ENCODE results near the gene TRIM71.
"Not testable (repeated sequence)": the region's sequence is repeated elsewhere in the genome, so short reads cannot be mapped to it uniquely, and the experiment has no call there.

TRIM71 gene

GRCh38 chr3:32842987-32843386, 25.2 kb downstream of the TRIM71 start:
- no peak for DNase-seq (ENCODE audit: low read depth)

DNA sequence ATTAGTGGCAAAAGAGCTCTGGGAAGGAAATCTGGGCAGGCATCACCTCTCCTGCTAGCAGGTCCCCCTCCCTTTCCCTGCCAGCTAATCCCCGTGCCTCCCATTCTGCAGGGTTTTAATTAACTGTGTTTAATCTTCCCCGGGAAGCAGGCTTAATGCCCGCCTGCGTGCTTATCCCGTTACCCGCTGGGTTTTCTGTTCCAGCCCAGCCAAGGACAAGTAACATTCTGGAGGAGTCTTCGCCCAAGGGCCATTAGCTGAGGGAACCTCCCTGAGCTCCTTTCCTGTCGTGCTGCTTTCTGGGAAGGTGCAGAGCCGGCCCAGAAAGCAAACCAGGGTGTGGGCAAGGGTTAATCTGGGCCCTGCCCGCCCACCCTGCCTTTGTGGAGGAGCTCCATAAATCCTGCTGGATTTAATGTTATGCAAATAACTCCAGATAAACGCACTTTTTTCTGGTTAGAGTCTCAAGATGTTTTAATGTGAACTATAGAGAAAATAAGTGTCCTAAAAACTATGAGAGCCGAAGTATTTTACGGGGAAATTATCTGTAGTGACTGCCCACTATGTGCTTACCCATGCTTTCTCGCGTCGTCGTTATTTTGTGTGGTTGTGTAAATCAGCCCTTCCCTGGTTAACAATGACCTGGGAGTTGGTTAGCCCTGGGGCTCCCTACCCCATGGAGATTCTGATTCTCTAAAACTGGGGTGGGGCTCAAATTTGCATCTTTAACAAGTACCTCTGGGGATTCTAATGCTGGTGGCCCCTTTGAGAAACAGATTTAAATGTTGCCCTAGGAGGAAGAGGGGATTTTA, 25.9 kb downstream of the TRIM71 start:
- DNase-seq (ENCODE audit: low read depth) = no peak

DNA sequence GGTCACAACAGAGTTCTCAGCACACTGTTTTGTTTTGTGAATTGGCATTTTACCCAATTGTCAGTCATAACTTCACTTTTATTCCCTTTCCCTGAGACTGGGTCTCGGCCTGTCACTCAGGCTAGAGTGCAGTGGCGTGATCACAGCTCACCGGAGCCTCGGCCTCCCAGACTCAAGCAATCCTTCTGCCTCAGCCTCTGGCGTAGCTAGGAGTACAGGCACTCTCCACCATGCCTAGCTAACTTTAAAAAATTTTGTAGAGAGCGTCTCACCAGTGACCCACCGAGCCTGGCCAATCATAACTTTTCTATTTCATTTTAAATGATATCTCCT, 26.5 kb downstream of the TRIM71 start:
- DNase-seq (ENCODE audit: low read depth) = no peak

- DNase-seq (ENCODE audit: low read depth) = no peak
Measured at GRCh38 chr3:32844914-32845313, 27.1 kb downstream of the TRIM71 start.

GRCh38 chr3:32845546-32845945, 27.7 kb downstream of the TRIM71 start:
- DNase-seq (ENCODE audit: low read depth) = not testable (repeated sequence)

- DNase-seq (ENCODE audit: low read depth) = not testable (repeated sequence)
Measured at GRCh38 chr3:32847045-32847444, 29.2 kb downstream of the TRIM71 start.

DNA sequence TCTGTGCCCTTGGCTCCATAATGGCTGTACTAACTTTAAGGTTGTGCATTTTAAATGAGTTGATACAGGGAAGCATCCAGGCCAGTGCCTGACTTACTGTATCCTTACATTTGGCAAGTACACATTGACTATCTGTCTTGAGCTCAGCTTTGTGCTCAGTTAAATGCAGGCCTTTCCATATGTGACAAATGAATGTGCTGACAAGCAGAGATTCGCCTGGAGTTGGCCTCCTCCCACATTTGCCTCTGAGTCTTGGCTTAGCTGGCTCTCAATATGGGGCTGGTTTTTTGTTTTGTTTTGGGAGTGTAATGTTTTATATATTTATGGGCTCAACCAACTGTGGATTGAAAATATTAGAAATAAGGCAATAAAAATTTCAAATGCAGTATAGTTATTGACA, 29.7 kb downstream of the TRIM71 start:
- no peak for DNase-seq (ENCODE audit: low read depth)

DNA sequence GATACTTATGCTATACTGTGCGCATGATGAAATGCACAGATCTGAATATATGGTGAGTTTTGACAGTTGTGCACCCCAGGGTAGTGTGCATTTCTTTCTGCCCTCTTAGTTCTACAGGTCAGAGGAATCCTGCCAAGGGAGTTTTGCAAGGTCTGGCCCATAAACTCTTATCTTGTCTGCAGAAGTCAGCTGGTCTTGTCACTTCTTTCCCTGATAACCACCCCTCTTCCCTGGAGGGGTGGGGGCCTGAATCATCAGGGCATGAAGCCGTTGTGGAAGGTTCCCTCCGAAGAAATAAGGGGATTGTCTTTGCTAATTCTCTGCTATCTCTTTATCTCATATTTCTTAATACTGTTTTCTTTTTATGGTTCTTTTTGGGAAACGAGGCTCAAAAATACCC, 30.4 kb downstream of the TRIM71 start:
- DNase-seq (ENCODE audit: low read depth) = no peak

GRCh38 chr3:32849046-32849445, 31.2 kb downstream of the TRIM71 start:
- DNase-seq (ENCODE audit: low read depth) = no peak

- DNase-seq (ENCODE audit: low read depth) = no peak
Measured at GRCh38 chr3:32850226-32850625, 32.4 kb downstream of the TRIM71 start.

DNA sequence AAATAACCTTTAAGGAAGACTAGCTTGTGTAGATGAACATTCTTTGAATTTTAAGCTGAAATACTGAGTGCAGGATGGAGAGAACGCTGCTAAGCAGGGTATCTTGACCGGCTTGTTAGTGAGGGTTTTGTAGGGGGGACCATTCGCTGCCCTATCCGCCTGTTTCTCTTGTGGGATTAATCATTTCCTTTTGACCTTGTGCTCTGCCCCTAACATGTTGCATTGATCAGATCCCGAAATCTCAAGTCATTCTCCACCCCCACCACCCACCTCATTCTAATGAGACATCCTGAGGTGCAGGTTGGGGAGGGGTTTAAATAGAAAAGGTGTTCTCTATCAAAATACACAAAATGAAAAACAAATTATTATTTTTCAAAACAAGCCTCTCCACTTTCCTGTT, 32.8 kb downstream of the TRIM71 start:
- DNase-seq (ENCODE audit: low read depth) = no peak

DNA sequence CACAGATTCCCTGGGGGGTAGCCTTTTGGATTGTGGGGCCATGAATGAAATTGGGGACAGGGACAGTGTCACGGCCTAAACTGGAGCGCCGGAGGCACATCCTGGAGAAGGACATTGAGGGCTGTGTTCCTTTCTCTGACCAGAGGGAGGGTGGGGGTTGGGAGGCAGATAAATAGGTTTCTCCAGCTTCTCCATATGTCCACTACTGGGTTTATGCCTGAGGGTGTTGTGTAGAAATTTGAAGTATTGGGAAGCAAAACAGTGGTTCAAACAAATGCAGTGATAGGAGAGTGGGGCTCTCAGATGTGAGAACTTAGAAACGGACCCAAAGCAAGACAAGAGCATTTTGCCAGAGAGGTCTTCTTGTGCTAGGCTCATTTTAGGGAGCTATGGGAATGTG, 34.3 kb downstream of the TRIM71 start:
- DNase-seq (ENCODE audit: low read depth) = no peak

DNA sequence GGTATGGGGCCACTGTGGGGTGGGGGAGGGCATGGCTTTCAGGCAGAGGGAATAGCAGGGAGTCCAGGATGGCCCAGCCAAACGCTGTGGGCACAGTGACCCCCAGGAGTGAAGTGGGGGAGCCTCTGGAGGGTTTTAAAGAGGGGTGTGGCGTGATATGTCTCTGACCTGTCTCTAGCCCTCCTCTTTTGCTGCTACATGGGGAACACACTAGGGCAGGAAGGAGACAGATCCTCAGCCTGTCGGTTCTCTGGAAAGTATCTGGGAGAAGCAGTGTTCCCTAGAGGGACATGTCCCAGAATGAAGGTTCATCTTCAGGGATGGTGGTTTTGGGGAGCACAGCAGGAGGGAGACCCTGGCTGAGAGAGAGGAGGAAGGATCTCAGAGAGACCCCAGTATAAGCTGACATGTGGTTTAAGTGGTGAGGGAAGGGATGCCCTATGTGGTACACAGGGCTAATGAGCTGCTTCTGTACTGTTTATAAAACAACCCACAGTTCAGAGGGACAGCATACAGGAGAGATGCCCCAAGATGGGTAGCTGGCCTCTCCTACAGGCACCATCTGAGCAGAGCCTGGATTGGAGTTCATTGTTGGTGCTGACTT, 37.7 kb downstream of the TRIM71 start:
- no peak for DNase-seq (ENCODE audit: low read depth)

DNA sequence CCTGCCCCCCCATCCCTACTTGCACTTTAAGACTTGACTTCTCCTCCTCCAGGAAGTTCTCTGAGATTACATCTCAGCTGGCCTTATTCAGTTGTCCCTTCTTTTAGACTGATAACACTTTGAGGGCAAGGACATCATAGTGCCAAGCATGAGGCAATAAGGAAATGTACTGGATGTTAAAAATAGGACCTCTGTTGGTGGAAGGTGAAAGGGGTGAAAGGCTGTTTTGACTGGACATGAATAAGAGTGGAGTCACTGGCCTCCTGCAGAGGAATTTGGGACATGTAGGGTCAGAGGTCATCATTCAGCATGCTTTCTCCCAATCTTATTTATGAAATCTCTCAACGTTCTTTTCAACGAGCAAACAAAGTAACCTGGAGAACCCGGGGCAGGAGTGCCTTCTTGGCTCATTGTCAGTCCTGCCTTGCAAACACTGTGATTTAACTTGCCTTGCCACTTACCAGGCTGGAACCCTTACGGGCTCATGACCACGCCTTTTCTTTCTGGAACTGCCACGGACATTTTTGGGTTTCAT, 38.6 kb downstream of the TRIM71 start:
- DNase-seq (ENCODE audit: low read depth) = no peak

GRCh38 chr3:32856901-32857507, 39.2 kb downstream of the TRIM71 start:
- no peak for DNase-seq (ENCODE audit: low read depth)

- DNase-seq (ENCODE audit: low read depth) = no peak
Measured at GRCh38 chr3:32857921-32858320, 40.1 kb downstream of the TRIM71 start.

GRCh38 chr3:32859604-32860237, 41.9 kb downstream of the TRIM71 start:
- no peak for DNase-seq (ENCODE audit: low read depth)

DNA sequence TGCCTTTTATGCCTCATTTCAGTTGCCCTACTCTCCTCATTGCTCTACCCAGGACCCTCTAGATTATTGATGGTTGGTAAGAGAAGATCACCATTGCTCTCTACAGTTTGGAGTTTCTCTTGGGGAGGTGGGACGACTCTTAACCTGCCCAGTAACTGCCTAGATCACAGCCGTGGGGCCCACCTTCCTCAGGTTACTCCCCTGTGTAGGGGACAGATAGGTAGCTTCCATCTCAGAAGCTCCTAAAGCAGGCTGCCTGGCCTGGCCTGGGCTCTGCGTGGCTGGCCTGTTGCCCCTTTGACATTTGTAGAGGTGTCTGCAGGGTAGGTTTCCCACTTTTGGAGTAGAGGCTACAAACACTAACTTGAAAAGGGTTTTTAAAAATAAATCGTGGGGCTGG, 42.7 kb downstream of the TRIM71 start:
- DNase-seq (ENCODE audit: low read depth) = no peak

GRCh38 chr3:32861681-32862080, 43.9 kb downstream of the TRIM71 start:
- no peak for DNase-seq (ENCODE audit: low read depth)

DNA sequence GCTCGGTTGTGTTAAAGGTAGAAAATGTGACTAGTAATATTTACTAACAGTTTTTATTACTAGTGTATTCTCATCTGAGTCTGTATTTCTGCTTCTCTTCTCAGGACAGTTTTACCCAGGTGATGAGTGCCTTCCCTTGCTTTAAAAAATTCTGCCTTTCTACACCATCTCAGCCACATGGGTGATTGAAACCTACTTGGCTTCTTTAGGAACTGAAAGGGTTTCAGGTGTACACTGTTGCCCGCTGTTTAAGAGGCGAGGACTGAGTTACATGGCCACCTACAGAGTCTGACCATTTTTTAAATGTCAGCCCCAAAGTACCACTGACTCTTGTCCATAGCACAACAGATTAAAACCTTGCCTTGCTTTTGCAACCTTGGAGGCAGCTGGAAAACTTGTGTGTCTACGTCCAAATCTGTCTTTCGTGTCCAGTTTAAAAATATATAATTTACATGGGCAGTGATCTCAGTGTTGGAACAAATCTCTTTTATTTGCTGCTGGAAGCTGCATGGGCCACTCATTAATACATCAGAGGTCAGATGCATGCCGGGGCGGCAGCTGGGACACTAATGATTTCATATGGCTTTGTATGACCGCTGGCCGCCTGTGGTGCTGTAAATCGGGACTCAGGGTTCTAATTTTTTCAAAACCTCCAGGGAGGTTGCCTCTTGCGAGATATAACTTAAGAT, 44.6 kb downstream of the TRIM71 start:
- DNase-seq (ENCODE audit: low read depth) = no peak

DNA sequence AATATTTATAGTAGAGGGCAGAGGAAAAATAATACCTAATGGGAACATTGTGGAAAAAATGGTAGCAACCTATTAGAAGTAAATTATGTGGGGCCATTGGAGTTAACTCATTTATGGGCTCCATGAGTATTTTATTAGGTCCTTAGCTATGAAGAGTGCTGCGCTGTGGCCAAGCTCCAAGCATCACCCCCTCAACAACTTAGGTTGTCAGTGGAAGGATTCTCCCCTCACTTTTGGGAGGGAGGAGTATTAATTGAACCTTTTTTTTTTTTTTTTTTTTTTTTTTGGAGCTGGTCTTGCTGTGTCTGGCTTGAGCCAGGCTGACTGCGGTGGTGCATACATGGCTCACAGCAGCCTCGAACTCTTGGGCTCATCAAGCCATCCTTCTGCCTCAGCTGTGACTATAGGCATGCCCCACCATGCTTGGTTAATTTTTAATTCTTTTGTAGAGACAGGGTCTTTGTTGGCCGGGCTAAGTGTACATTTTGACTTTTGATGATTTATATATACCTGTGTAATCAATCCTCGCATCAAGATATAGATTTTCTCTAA, 45.2 kb downstream of the TRIM71 start:
- DNase-seq (ENCODE audit: low read depth) = no peak

GRCh38 chr3:32865383-32865782, 47.6 kb downstream of the TRIM71 start:
- DNase-seq (ENCODE audit: low read depth) = no peak

All from HS-27A (cell line).